AG04449 (cell line): Measurements from ENCODE around the gene TMEM119.
"Not testable (repeated sequence)": the region's sequence is repeated elsewhere in the genome, so short reads cannot be mapped to it uniquely, and the experiment has no call there.

Source experiments
- CTCF ChIA-PET: fragments of 350-600 bp; formaldehyde crosslinking; extraction: SDS; loops from one replicate; lab custom pipeline; 2021; ENCODE audit warnings: antibody characterized with exemption; lab: Yijun Ruan, JAX
- POLR2A ChIA-PET: fragments of 400-600, 350-600 bp; formaldehyde crosslinking; extraction: SDS; loops from one replicate; lab custom pipeline; 2020; ENCODE audit warnings: antibody characterized with exemption, inconsistent platforms; lab: Yijun Ruan, JAX
- DNase-seq: peaks from one replicate; pipeline ENCODE4 v3.0.0-alpha.2; 2010; ENCODE audit warnings: low read depth, low spot score
- H3K4me3 ChIP-seq: 2 replicates; pipeline ENCODE4 v1.5.1; 2011; ENCODE audit warnings: low read depth, mild to moderate bottlenecking, control low read depth, low read length
- CTCF ChIP-seq: IDR thresholded peaks from one replicate; pipeline ENCODE4 v1.5.1; 2011; ENCODE audit warnings: mild to moderate bottlenecking, moderate library complexity, low read length, control low read depth, inconsistent platforms; ENCODE audit not compliant: insufficient read depth; ENCODE audit errors: missing control alignments

The TMEM119 gene

GRCh38 chr12:108559007-108559655, 38.8 kb downstream of the TMEM119 start:
- POLR2A ChIA-PET = interaction anchor here (0.5 kb wide), 1 partner anchor 132 kb away, joined by 3 read pairs; no protein-coding TSS in a partner anchor
- CTCF ChIA-PET = interaction anchor here (0.6 to 24.1 kb wide), 3 partner anchors 55 to 704 kb away, joined by 3 to 1115 read pairs (median 3); no protein-coding TSS in a partner anchor
- H3K4me3 ChIP-seq = no peak overlapping the region; the same call in 1 of the 2 replicates
- DNase-seq = no peak
- no peak for TF ChIP-seq CTCF

GRCh38 chr12:108555383-108555782, 42.5 kb downstream of the TMEM119 start:
- H3K4me3 ChIP-seq, DNase-seq, POLR2A ChIA-PET: not testable (repeated sequence)
- CTCF ChIA-PET = interaction anchor here (0.9 to 24.1 kb wide), 3 partner anchors 9 to 59 kb away, joined by 3 to 1115 read pairs (median 4); no protein-coding TSS in a partner anchor

GRCh38 chr12:108553799-108554198, 44.1 kb downstream of the TMEM119 start:
- DNase-seq = no peak
- no peak overlapping the region for H3K4me3 ChIP-seq
- TF ChIP-seq CTCF = no peak
- CTCF ChIA-PET = interaction anchor here (1.6 to 2.0 kb wide), 2 partner anchors 8 to 64 kb away, joined by 4 to 7 read pairs; partner anchors contain the start of gene ISCU
- POLR2A ChIA-PET = no interaction called here

GRCh38 chr12:108551535-108551934, 46.3 kb downstream of the TMEM119 start:
- H3K4me3 ChIP-seq = no peak overlapping the region
- no peak for TF ChIP-seq CTCF
- DNase-seq = peak; percentile 49
- CTCF ChIA-PET = interaction anchor here (1.4 kb wide), 1 partner anchor 13 kb away, joined by 4 read pairs; no protein-coding TSS in a partner anchor
- POLR2A ChIA-PET = no interaction called here

GRCh38 chr12:108548954-108549521, 48.8 kb downstream of the TMEM119 start:
- CTCF ChIA-PET = interaction anchor here (1.0 to 2.1 kb wide), 6 partner anchors 9 to 563 kb away, joined by 3 to 13 read pairs (median 4); no protein-coding TSS in a partner anchor

GRCh38 chr12:108547686-108548085, 50.2 kb downstream of the TMEM119 start:
- no peak overlapping the region for H3K4me3 ChIP-seq
- ChIA-PET POLR2A (no interaction called here), CTCF (no interaction called here)
- no peak for DNase-seq
- no peak for TF ChIP-seq CTCF

More at GRCh38 chr12:108548954-108549521, 48.8 kb downstream of the TMEM119 start:
- POLR2A ChIA-PET = no interaction called here
- no peak for TF ChIP-seq CTCF
- H3K4me3 ChIP-seq = no peak overlapping the region
- no peak for DNase-seq
